ENCODE measurements around the gene PAF1.

The PAF1 gene

DNA sequence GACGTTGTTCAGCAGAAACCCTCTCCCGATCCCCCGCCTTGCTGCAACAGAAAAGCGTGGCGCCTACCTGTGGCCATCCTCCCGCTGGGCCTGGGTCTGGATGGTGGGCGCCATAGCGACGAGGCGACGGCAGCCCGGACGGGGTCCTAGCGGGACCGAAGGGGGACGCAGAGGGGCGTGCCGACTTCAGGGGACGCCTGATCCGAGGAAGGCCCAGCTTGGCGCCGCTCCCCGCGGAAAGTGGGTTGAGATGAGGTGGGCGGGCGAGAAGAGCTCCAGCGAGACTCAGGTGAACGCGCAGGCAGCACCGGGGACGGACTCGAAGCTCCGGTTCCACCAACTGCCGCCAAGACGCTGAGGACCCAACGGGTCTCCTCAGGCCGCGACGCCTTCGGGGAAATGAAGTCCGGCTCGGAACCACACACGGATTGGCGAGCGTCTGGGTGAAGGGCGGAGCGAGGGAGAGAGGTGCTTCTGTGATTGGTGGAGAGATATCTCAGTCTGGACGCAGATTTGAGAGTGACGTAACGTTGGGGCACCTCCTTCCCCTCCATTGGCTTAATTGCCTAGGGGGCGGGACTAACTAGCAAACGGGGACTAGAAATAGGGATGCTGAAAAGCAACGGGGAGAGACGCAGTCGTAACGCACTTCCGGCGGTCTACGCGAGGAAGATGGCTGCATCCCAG, at the start of gene PAF1, which contains the start of gene MED29:
PAF1 (minus strand) TSS at position 356 of the 687 bp plus-strand sequence; CDS start at position 114, 242 bp downstream.
MED29 (plus strand) TSS at position 628 of the 687 bp plus-strand sequence; CDS start at position 673, 45 bp downstream.
- peak; percentile 100 for DNase-seq (ENCODE audit: low spot score)

DNA sequence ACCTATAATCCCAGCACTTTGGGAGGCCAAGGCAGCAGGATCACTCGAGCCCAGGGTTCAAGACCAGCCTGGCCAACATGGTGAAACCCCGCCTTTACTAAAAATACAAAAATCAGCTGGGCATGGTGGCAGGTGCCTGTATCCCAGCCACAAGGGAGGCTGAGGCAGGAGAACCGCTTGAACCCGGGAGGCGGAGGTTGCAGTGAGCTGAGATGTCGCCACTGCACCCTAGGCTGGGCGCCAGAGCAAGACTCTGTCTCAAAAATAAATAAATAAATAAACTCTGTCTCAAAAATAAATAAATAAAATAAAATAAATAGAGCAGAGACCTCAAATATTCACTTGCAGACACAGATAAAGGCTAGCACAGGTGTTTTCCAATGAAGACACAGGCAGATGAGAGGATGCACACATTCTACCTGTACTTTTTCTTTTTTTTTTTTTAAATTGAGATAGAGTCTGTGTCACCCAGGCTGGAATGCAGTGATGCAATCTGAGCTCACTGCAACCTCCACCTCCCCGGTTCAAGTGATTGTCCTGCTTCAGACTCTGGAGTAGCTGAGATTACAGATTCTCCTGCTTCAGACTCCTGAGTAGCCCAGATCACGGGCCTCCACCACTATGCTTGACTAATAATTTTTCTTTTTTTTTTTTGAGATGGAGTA, 47.5 kb upstream of the PAF1 start:
- no peak for DNase-seq (ENCODE audit: low spot score)

DNA sequence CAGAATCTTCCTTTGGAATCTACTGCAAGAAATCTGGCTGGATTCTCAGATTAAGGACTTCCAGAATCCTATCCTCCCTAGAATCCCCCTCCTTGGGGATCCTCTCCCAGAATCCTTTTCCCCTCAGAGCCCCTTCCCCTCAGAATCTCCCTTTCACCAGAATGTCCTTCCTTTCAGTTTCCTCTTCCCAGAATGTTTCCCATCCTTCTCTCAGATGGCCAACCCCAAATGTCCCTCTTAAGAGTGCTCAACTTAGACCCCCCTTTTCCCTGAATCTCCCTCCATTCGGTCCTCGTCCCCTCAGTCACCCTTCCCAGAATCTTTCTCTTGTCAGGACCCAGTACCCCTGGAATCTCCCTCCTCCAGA, 45.4 kb upstream of the PAF1 start:
- DNase-seq (ENCODE audit: low spot score) = no peak

DNA sequence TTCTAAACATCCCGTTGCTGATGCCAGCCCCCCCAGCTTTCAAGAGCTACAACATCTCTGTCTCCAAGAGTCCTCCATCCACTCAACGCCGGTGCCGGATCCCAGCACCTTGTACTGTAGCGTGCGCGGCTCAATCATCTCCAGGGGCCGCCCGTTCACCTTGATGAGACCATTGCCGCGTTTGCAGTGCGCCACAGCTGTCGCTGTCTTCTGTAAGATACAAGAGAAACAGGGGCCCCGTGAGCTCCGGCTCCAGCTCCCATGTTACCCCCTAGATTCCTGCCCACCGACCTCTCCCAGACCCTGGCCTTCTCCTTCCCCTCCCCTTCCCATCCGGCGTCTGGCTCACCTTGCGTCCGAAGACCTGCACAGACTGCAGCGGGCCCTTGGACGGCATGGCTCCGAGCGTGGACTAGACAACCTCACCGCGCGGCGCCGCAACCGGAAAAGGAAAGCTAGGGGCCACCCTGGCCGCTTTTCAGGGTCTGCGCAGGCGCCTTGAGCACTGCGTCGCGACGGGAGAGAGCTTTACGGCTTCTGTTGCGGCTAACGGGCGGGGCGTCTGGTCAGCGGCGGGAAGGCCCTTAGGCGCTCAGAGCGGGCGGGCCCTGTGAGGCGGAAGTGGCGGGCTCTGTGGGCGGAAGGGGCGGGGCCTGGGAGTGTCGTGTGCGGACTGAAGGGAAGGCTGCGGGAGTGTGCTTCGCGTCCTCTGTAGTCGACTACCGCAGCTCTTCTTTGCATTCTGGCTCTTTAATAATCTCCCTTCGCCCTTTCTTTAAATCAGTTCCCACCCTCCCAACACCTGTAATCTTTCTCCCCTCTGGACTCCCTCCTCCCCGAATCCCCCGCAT, 44.8 kb upstream of the PAF1 start, which contains the start of gene RPS16:
RPS16 (minus strand) TSS at position 451 of the 851 bp plus-strand sequence; CDS start at position 397, 54 bp downstream.
- DNase-seq (ENCODE audit: low spot score) = peak; percentile 98

DNA sequence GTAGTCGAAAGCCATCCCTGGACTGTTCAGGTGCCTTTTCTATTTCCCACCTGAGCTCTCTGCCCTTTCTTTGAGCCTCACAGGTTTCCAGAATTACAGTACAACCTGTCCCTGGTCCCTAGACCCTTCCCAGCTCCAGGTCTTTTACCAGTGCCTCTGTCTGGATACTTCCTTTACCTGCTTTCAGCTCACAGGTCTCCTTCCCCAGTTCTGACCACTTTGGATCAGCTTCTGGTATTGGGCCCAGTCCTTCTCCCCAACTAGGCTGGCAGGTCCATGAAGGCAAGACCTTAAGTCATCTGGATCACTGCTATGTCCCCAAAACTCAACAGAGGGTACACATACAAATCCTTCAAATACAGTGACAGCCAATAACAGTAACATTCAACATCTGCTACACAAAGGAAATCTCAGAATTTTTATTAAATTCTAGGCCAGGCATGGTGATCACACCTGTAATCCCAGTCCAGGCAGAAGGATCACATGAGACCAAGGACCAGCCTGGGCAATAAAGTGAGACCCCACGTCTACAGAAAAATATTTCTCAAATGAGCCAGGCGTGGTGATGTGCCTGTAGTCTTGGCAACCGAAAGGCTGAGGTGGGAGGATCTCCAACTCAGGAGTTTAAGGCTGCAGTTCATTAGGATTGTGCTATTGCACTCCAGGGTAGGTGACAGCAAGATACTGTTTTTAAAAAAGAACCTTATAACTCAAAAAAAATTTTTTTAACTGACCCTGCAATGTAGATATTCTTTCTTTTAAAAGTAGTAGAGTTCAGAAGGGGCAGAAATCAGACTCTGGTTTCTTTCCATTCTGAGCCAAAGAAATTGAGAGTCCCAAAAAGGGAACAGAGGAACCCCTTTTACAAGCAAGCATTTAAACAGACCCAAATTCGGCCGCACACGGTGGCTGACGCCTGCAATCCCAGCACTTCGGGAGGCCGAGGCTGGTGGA, 43.5 kb upstream of the PAF1 start:
- DNase-seq (ENCODE audit: low spot score) = no peak

DNA sequence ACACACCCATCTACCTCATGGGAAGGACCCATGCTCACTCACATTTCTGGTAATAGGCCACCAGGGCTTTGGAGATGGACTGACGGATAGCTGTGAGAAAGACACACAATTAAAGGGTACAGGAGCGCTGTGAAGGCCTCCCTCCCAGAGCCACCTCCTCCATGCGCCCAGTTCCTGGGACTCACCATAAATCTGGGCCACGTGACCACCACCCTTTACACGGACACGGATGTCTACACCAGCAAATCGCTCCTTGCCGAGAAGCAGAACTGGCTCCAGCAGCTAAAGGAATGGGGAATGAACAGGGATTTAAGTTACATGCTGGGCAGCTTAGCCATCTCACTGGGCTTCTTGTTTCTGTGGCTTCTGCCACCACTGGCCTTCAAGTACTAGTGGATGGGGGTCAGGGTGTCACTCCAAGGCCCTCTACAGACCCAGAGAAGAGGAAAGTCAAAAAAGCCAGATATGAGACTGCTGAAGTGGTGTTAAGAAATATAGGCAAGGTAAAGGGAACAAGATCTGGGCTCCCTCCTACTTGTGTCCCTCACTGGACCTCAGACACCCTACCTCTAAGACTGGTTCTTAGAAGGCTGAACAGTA, 42.7 kb upstream of the PAF1 start:
- no peak for DNase-seq (ENCODE audit: low spot score)

DNA sequence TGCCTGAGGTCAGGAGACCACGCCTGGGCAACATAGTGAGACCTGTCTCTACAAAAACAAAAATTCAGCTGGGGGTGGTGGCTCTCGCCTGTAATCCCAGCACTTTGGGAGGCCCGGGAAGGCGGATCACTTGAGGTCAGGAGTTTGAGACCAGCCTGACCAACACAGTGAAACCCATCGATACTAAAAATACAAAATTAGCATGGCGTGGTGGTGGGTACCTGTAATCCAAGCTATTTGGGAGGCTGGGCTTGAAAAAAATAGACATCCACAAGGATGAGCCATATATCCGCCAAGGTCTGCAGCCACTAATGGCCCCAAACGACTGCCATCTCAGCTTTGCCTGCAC, 41.7 kb upstream of the PAF1 start:
- DNase-seq (ENCODE audit: low spot score) = no peak

DNA sequence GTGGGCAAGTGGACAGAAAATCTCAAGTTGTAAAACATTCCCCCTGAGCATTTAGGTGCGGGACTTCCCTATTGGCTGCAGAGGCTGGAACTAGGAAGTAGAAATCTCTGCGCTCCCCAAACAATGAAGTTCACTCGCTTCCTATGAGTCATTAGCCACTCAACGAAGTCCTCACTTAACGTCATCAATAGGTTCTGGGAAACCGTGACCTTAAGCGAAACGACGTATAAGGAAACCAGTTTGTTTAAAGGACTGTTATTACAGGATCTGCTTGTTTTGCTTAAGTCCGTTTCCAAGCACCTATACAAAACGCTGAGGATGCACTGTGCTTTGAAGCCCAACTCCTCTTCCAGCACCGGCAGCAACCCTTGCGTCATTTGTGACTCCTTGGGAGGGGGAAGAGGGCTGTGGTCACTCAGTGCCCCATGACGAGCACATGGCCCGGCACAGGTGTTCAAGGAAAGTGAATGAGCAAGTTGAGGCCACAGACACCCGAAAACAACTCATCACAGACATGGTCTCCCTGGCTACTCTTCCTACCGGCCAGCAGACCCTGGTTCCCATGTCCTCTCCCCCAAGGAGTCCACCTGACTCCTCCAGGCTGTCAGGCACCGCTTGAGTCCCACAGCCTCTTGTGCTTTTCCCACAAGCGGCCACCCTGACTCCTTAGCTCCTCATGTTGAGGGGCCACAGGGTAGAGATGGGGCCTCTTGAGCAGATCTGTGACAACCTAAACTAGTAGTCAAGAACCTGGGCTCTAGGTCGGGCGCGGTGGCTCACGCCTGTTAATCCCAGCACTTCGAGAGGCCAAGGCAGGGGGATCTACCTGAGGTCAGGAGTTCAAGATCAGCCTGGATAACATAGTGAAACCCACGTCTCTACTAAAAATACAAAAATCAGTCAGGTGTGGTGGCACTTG, 40.0 kb upstream of the PAF1 start:
- no peak for DNase-seq (ENCODE audit: low spot score)

DNA sequence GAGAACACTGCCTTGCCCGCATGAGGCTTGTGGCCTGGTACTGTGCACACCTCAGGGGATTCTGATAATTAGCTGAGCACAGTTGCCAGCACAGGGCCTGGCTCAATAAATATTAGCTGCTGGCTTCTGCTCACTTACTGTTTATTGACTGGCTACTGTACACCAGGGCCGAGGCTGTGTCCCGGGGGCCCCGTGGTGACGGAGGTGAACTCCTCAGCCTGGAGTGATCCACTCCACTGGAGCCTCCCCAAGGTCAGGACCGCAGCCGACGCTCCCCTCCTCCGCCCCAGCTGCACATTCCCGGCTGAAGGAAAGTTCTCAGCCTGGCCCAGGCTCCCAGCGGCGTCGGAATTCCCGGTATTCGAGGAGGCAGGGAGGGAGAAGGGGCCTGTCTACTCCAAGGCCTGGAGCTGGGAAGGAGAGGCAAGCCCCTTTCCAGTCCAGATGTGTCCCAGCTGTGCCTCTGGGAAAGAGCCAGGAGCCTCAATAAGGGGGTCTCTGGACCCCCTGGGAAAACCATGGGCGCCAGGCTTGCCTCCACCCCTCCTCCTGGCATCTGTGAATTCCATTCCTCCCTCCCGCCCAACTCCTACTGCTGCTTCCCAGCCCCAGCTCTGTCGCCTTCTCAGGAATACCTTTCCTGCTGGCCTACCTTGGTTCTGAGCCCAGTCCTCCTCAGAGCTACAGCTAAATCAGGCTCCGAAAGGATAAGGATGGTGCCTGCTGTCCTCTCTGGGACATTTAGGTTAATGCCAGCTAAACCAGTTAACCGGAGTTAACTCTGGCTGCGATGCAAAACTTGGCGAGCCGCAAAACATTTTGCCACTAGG, 37.6 kb upstream of the PAF1 start:
- DNase-seq (ENCODE audit: low spot score) = no peak

DNA sequence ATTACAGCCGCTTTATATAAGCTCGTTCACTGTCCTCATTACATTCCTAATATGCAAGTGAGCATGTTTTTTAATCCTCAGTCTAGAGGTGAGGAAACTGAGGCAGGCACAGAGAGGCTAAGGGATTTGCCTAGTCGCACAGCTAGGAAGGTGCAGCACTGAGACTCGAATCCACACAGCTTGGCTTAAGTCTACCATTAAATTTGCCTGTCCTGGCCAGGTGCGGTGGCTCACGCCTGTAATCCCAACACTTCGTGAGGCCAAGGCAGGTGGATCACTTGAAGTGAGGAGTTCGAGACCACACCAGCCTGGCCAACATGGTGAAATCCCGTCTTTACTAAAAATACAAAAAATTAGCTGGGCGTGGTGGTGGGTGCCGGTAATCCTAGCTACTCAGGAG, 36.8 kb upstream of the PAF1 start:
- no peak for DNase-seq (ENCODE audit: low spot score)

DNA sequence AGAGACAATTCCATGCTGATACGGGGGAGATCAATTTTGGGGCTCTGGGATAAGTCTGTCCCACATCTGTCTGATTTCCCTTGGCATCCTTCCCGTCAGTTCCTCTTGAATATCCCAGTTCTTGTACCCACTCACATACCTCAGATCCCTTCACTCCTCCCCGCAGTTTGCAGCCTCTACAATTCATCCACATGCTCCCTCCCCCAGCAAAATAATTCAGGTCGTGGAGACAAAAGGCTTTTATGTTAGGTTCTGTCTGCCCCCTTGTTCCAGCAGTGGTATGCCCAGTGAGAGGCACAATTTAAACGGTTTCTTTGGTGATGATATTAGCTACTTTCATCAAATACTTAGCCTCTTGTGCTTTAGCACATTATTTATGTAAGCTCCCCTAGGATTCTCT, 35.3 kb upstream of the PAF1 start:
- no peak for DNase-seq (ENCODE audit: low spot score)

DNA sequence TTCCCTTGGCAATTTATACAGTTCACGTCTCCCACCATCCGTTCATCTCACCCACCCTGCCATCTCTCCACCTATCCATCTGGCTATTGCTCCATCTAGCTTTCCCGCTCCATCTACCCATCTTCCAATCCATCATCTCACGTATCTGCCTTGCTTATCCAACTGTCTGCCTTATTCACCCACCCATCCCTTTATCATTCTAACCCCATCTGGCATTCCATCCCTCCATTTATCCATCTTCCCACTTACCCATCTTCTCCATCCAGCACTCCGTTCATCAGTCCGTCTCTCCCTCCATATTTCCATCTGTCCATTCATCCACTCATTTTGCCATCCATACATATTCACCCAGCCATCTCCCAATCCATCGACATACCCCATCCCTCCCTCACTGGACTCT, 34.8 kb upstream of the PAF1 start:
- no peak for DNase-seq (ENCODE audit: low spot score)

DNA sequence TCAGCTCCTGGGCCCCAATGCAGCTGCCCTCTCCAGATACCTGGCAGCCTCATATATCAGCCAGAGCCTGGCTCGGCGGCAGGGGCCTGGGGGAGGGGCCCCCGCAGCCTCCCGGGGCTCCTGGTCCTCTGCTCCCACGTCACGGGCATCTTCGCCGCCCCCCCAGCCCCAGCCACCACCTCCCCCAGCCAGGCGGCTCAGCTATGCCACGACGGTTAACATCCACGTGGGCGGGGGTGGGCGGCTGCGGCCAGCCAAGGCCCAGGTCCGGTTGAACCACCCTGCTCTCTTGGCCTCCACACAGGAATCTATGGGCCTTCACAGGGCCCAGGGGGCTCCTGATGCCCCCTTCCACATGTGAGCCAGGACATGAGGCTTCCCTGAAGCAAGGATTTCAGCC, 34.0 kb upstream of the PAF1 start:
- no peak for DNase-seq (ENCODE audit: low spot score)

DNA sequence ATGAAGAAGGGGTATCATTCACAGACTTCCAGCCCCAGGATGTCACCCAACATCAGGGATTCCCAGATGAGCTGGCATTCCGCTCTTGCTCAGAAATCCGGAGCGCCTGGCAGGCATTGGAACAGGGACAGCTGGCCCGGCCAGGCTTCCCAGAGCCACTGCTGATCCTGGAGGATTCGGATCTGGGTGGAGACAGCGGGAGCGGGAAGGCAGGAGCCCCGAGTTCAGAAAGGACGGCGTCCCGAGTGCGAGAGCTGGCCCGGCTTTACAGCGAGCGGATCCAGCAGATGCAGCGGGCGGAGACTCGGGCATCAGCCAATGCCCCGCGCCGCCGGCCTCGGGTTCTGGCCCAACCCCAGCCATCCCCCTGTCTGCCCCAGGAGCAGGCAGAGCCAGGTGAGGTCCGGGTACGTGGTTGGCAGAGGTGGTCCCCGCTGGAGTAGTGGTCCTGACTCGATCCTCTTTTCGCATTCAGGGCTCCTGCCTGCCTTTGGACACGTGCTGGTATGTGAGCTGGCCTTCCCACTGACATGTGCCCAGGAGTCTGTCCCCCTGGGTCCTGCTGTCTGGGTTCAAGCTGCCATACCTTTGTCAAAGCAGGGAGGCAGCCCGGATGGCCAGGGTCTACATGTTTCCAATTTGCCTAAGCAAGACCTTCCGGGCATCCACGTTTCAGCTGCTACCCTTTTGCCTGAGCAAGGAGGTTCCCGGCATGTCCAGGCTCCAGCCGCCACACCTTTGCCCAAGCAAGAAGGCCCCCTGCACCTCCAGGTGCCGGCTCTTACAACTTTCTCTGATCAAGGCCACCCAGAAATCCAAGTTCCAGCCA, 32.6 kb upstream of the PAF1 start:
- no peak for DNase-seq (ENCODE audit: low spot score)

DNA sequence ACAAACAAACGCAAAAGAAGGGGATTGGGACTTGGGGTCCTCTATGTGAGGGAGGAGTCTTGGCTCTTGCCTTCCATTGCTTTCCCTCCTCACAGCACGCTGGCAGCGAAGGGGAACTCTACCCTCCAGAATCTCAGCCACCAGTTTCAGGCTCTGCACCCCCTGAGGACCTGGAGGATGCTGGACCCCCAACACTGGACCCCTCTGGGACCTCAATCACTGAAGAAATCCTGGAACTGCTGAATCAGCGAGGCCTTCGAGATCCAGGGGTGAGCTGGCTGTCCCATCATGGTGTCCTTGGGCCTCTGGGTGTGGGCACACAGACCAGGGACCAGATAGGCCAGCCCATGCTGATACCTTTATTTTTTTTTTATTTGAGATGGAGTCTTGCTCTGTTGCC, 31.1 kb upstream of the PAF1 start:
- no peak for DNase-seq (ENCODE audit: low spot score)

DNA sequence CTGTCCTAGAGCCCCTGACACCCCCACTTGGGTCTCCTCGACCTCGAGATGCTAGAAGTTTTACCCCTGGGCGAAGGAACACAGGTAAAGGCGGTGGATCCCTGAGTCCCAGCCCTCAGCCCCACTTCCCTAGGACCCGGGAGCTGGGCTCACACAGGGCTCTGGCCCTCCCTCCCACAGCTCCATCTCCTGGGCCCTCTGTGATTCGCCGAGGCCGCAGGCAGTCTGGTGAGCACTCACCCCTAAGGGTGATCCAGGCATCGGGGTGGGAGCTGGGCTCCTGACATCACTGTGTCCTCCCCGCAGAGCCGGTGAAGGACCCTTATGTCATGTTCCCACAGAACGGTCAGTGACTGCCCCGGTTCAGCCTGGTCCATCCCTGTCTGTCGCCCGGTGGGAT, 29.9 kb upstream of the PAF1 start:
- no peak for DNase-seq (ENCODE audit: low spot score)

DNA sequence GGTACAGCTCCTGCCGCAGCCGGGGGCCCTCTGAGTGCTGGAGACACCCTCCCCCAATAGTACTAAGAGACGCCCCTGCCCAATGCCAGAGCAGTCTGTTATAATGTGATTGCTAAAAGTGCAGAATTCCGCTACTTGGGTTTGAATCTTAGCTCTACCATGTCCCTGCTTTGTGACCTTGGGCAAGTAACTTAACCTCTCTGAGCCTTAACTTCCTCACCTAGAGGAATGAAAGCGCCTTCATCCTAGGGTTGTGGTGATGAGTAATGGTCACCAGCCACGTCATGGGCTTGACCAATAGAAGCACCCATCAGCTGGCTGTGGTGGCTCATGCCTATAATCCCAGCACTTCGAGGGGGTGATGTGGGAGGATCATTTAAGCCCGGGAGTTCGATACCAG, 28.1 kb upstream of the PAF1 start:
- no peak for DNase-seq (ENCODE audit: low spot score)

DNA sequence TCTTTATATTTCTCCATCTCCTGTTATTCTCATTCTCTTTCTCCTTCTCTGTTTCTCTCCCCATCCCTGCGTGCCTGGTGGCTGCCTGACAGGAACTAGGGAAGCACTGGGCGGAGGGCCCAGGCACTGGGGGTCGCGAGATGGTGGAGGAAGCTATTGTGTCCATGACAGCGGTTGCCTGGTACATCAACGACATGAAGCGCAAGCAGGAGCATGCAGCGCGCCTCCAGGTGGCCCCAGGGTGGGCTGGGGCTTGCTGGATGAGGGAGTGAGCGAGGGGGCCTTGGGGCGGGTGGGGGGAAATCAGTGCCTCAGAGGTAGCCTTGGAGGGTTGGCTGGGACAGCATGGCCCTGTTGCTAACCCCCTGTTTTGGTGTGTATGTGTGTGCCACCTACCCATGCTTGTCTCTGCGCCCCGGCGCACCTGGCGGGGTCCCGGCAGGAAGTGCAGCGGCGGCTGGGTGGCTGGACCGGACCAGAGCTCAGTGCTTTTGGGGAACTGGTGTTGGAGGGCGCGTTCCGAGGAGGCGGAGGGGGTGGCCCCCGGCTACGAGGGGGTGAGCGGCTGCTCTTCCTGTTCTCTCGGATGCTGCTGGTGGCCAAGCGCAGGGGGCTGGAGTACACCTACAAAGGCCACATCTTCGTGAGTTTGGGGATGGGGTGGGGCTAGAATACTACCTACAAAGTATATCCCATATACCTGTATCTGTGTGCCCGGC, 26.7 kb upstream of the PAF1 start:
- no peak for DNase-seq (ENCODE audit: low spot score)
